MM.1S (cell line): Measurements from ENCODE around the gene ACAD11.
"Not testable (repeated sequence)": the region's sequence is repeated elsewhere in the genome, so short reads cannot be mapped to it uniquely, and the experiment has no call there.

Source experiments
- DNase-seq: peaks from one replicate; pipeline ENCODE4 v3.0.0-alpha.2; 2015
- H2AFZ ChIP-seq: fragments of 300-600 bp; sonication (generic); 2 replicates; pipeline ENCODE4 v1.6.0; 2016; ENCODE audit warnings: antibody characterized with exemption, low read length
- H3F3A ChIP-seq: fragments of 300-600 bp; sonication (generic); 2 replicates; pipeline ENCODE4 v1.6.1; 2016; ENCODE audit warnings: mild to moderate bottlenecking, antibody characterized with exemption, low read length, moderate library complexity, mixed read lengths; ENCODE audit not compliant: insufficient read depth
- H3K27ac ChIP-seq: fragments of 300-600 bp; sonication (generic); 2 replicates; pipeline ENCODE4 v1.5.1; 2016; ENCODE audit warnings: mild to moderate bottlenecking, low read length
- H3K27me3 ChIP-seq: fragments of 300-600 bp; sonication (generic); replicated peaks from 2 replicates; pipeline ENCODE4 v1.6.0; 2016; ENCODE audit warnings: low read length; ENCODE audit not compliant: insufficient read depth
- H3K36me3 ChIP-seq: fragments of 300-600 bp; sonication (generic); replicated peaks from 2 replicates; pipeline ENCODE4 v1.6.1; 2016; ENCODE audit warnings: mild to moderate bottlenecking, low read length, mixed read lengths; ENCODE audit not compliant: insufficient read depth
- H3K4me1 ChIP-seq: fragments of 300-600 bp; sonication (generic); 2 replicates; pipeline ENCODE4 v1.6.1; 2016; ENCODE audit warnings: low read length, mixed read lengths
- H3K4me2 ChIP-seq: fragments of 300-600 bp; sonication (generic); 2 replicates; pipeline ENCODE4 v1.6.0; 2016; ENCODE audit warnings: low read depth, low read length
- H3K4me3 ChIP-seq: fragments of 300-600 bp; sonication (generic); 2 replicates; pipeline ENCODE4 v1.5.1; 2016; ENCODE audit warnings: low read length, mixed read lengths
- H3K79me2 ChIP-seq: fragments of 300-600 bp; sonication (generic); 2 replicates; pipeline ENCODE4 v1.6.1; 2016; ENCODE audit warnings: mixed run types, low read length, mixed read lengths
- H3K9ac ChIP-seq: fragments of 300-600 bp; sonication (generic); 2 replicates; pipeline ENCODE4 v1.6.1; 2016; ENCODE audit warnings: low read length, mixed read lengths
- H3K9me2 ChIP-seq: fragments of 300-600 bp; sonication (generic); replicated peaks from 2 replicates; pipeline ENCODE4 v1.6.1; 2016; ENCODE audit warnings: mild to moderate bottlenecking, low read length, mixed read lengths; ENCODE audit not compliant: insufficient read depth
- H3K9me3 ChIP-seq: fragments of 300-600 bp; sonication (generic); replicated peaks from 2 replicates; pipeline ENCODE4 v1.6.1; 2016; ENCODE audit warnings: mild to moderate bottlenecking, low read length, mixed read lengths; ENCODE audit not compliant: insufficient read depth
- H4K20me1 ChIP-seq: fragments of 300-600 bp; sonication (generic); 2 replicates; pipeline ENCODE4 v1.6.1; 2016; ENCODE audit warnings: mild to moderate bottlenecking, low read length, moderate library complexity, mixed read lengths; ENCODE audit not compliant: insufficient read depth
- EZH2 ChIP-seq: fragments of 300-600 bp; sonication (generic); optimal IDR thresholded peaks from 2 replicates; pipeline ENCODE3; 2017; ENCODE audit warnings: low read depth, mild to moderate bottlenecking, antibody characterized with exemption, low read length, mixed read lengths
- EZH2phosphoT487 ChIP-seq: fragments of 300-600 bp; sonication (generic); IDR thresholded peaks from 2 replicates; pipeline ENCODE4 v1.6.1; 2018; ENCODE audit warnings: antibody characterized with exemption, low read length
- TF ChIP-seq, protein P1 (sequence below): fragments of 300-600 bp; sonication (generic); IDR thresholded peaks from 2 replicates; pipeline ENCODE4 v1.5.1; 2016; ENCODE audit warnings: antibody characterized with exemption, low read length, mixed read lengths

ACAD11 gene

DNA sequence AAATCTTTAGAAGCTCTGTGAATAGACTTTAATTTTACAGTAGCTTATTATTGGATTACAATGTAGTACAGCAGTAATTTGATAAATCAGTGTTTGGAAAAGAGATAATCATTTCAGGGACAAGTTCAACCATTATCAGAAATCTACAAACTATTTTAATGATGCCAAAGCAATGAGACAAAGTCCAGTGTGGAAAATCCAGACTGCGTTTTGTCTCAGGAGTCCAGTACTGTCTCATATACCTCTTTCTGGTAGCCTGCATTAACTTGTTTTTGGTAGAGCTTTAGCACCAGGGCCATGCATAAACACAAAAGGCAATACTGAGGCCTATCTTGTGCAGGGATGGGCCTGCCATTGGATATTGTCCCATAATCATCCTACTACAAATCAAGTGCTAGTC is 42.8 kb downstream of the ACAD11 start:
- H3K9me3 ChIP-seq, result no peaks in the 10 kb centered on the region
- no peak overlapping the region for H3K4me2 ChIP-seq
- no peaks in the 10 kb centered on the region for H3K27me3 ChIP-seq
- no peak overlapping the region for H3K9ac ChIP-seq
- no peak overlapping the region for H3K4me3 ChIP-seq
- DNase-seq, result no peak
- no peaks in the 10 kb centered on the region for H3K79me2 ChIP-seq
- H2AFZ ChIP-seq, result no peak overlapping the region
- TF ChIP-seq EZH2phosphoT487 (no peak), EZH2 (no peak)
- TF ChIP-seq, protein P1, sequence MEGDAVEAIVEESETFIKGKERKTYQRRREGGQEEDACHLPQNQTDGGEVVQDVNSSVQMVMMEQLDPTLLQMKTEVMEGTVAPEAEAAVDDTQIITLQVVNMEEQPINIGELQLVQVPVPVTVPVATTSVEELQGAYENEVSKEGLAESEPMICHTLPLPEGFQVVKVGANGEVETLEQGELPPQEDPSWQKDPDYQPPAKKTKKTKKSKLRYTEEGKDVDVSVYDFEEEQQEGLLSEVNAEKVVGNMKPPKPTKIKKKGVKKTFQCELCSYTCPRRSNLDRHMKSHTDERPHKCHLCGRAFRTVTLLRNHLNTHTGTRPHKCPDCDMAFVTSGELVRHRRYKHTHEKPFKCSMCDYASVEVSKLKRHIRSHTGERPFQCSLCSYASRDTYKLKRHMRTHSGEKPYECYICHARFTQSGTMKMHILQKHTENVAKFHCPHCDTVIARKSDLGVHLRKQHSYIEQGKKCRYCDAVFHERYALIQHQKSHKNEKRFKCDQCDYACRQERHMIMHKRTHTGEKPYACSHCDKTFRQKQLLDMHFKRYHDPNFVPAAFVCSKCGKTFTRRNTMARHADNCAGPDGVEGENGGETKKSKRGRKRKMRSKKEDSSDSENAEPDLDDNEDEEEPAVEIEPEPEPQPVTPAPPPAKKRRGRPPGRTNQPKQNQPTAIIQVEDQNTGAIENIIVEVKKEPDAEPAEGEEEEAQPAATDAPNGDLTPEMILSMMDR, result no peak
- no peaks in the 10 kb centered on the region for H3K36me3 ChIP-seq
- H3K27ac ChIP-seq, result no peak overlapping the region
- H3F3A ChIP-seq, result no peaks in the 10 kb centered on the region
- H4K20me1 ChIP-seq, result no peaks in the 10 kb centered on the region
- H3K9me2 ChIP-seq, result no peaks in the 10 kb centered on the region
- no peaks in the 10 kb centered on the region for H3K4me1 ChIP-seq

DNA sequence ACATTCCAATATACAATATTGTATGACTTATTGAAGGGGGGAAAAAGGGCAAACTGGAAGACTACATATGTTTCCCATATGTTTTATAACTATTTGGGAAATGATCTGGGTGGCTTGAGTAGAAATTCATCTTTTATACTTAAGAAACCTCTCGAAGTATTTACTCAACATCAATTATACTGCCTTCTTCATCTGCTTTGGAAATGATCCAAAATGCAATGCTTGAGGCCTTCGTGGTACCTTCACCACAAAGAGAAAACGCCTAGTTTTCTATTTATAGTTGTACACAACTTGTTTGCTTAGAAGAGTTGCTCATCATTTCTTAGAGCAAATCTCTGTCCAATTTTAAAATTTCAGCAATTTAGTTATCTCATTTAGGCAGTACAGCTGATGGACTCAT is 43.7 kb downstream of the ACAD11 start:
- Histone ChIP-seq H4K20me1 (no peaks in the 10 kb centered on the region), H3K9me3 (no peaks in the 10 kb centered on the region), H3K4me3 (no peak overlapping the region), H2AFZ (no peak overlapping the region), H3K4me1 (no peaks in the 10 kb centered on the region), H3K79me2 (no peaks in the 10 kb centered on the region), H3K27me3 (no peaks in the 10 kb centered on the region), H3K36me3 (no peaks in the 10 kb centered on the region), H3K27ac (no peak overlapping the region), H3K9ac (no peak overlapping the region), H3F3A (no peaks in the 10 kb centered on the region), H3K9me2 (no peaks in the 10 kb centered on the region), H3K4me2 (no peak overlapping the region)
- TF ChIP-seq EZH2phosphoT487, result no peak
- TF ChIP-seq, protein P1, result no peak
- no peak for TF ChIP-seq EZH2
- DNase-seq, result no peak

GRCh38 chr3:132615301-132615700 is 44.3 kb downstream of the ACAD11 start:
- not testable (repeated sequence) for H3K9me2 ChIP-seq, H3K36me3 ChIP-seq, H3K4me1 ChIP-seq, H3K4me2 ChIP-seq, H3K27ac ChIP-seq, H3K4me3 ChIP-seq, H3K27me3 ChIP-seq, H3K9me3 ChIP-seq, H3K9ac ChIP-seq, DNase-seq, H3F3A ChIP-seq, H4K20me1 ChIP-seq, H2AFZ ChIP-seq, H3K79me2 ChIP-seq

GRCh38 chr3:132606620-132607019 is 53.0 kb downstream of the ACAD11 start:
- H2AFZ ChIP-seq, H3K4me1 ChIP-seq, H3K9me3 ChIP-seq, H3F3A ChIP-seq, H3K79me2 ChIP-seq, H3K27me3 ChIP-seq, H3K4me2 ChIP-seq, H3K36me3 ChIP-seq, H3K9me2 ChIP-seq, DNase-seq, H3K9ac ChIP-seq, H3K4me3 ChIP-seq, H3K27ac ChIP-seq, H4K20me1 ChIP-seq: not testable (repeated sequence)
